Lower leg skin (tissue), 3 donors: ENCODE results near the gene B9D1.

ENCODE experiments used
- CTCF ChIP-seq, 3 donors: fragments of 450-650 bp; IDR thresholded peaks; one replicate each; pipeline ENCODE4 v1.5.1; 2016; ENCODE audit warnings: antibody characterized with exemption in 3 of 3, mild to moderate bottlenecking in 3 of 3, moderate library complexity in 2 of 3
- POLR2A ChIP-seq, 2 donors: fragments of 450-650 bp; IDR thresholded peaks; one replicate each; pipeline ENCODE4 v1.6.1; 2016 to 2017; ENCODE audit warnings: antibody characterized with exemption in 2 of 2, mild to moderate bottlenecking in 1 of 2, moderate library complexity in 1 of 2

- TF ChIP-seq CTCF (IDR thresholded peaks at IDR 0.05) = no peak
- TF ChIP-seq POLR2A (IDR thresholded peaks at IDR 0.05) = no peak
Measured at GRCh38 chr17:19309701-19310100, 52.8 kb downstream of the B9D1 start.
